H1 (cell line): ENCODE results near the gene CASK. TPM values are rescaled to one million over a fixed set of nuclear protein-coding genes. Genes with fewer than 3 reads are reported as not detected.

Experiments used
- CTCF ChIA-PET: fragments of 300-600 bp; sonication (Branson Sonifier 250); formaldehyde crosslinking; loops from one replicate; lab custom pipeline; 2021; ENCODE audit not compliant: partially characterized antibody; lab: Charles Lee
- POLR2A ChIA-PET: fragments of 300-600 bp; sonication (Branson Sonifier 250); formaldehyde crosslinking; loops from one replicate; lab custom pipeline; 2021; ENCODE audit warnings: inconsistent platforms; ENCODE audit not compliant: partially characterized antibody; lab: Charles Lee
- DNase-seq, 2 experiments: peaks; one replicate each; pipeline versions ENCODE4 v3.0.0 to v3.0.0-alpha.2; 2010 to 2022; ENCODE audit warnings: low spot score in 2 of 2, low read depth in 1 of 2, mixed read lengths in 1 of 2
- FAIRE-seq: peaks from 2 replicates; lab custom pipeline; 2011; peaks lifted over from hg19 to GRCh38; lab: Jason Lieb, UNC
- H2AFZ ChIP-seq: 2 replicates; pipeline ENCODE4 v1.8.1; 2012; ENCODE audit warnings: low read length, inconsistent platforms
- H2AK5ac ChIP-seq: 2 replicates; pipeline ENCODE4 v1.6.1; 2013; ENCODE audit warnings: low read depth, low read length
- H2BK120ac ChIP-seq: replicated peaks from 2 replicates; pipeline ENCODE3; 2013; ENCODE audit warnings: low read depth, low read length, inconsistent platforms
- H2BK12ac ChIP-seq: 2 replicates; pipeline ENCODE4 v1.6.1; 2013; ENCODE audit warnings: low read depth, low read length
- H2BK15ac ChIP-seq: 2 replicates; pipeline ENCODE4 v1.6.1; 2013; ENCODE audit warnings: low read length
- H2BK20ac ChIP-seq: 2 replicates; pipeline ENCODE4 v1.6.1; 2013; ENCODE audit warnings: low read length
- H2BK5ac ChIP-seq: 2 replicates; pipeline ENCODE4 v1.6.1; 2013; ENCODE audit warnings: low read depth, low read length
- H3K14ac ChIP-seq: 2 replicates; pipeline ENCODE4 v1.6.1; 2013; ENCODE audit warnings: inconsistent platforms; ENCODE audit not compliant: insufficient read length
- H3K18ac ChIP-seq: 2 replicates; pipeline ENCODE4 v1.6.1; 2013; ENCODE audit warnings: low read length; ENCODE audit errors: extremely low read depth
- H3K23ac ChIP-seq: 2 replicates; pipeline ENCODE4 v1.6.1; 2013; ENCODE audit warnings: inconsistent platforms; ENCODE audit not compliant: insufficient read length
- H3K23me2 ChIP-seq: 2 replicates; pipeline ENCODE4 v1.6.1; 2013; ENCODE audit warnings: low read depth, low read length
- H3K27ac ChIP-seq: 2 replicates; pipeline ENCODE4 v1.6.1; 2011; ENCODE audit warnings: low read depth, low read length, inconsistent platforms
- H3K27me3 ChIP-seq, 4 experiments: replicated peaks in 1 of 4; 1 replicate in 1 of 4; 2 replicates in 3 of 4; pipeline versions ENCODE4 v1.6.1 to v1.8.1; 2011 to 2013; ENCODE audit warnings: low read length in 3 of 4, mild to moderate bottlenecking in 3 of 4, inconsistent platforms in 2 of 4, mixed read lengths in 2 of 4, moderate library complexity in 1 of 4; ENCODE audit not compliant: control insufficient read depth in 3 of 4, insufficient read depth in 3 of 4; ENCODE audit errors: extremely low read depth in 1 of 4
- H3K36me3 ChIP-seq, 4 experiments: 2 replicates each; pipeline versions ENCODE4 v1.6.1 to v1.8.1; 2011 to 2013; ENCODE audit warnings: mild to moderate bottlenecking in 4 of 4, low read length in 3 of 4, moderate library complexity in 2 of 4, control low read depth in 1 of 4, inconsistent platforms in 1 of 4; ENCODE audit not compliant: insufficient read depth in 4 of 4, control insufficient read depth in 2 of 4
- H3K4ac ChIP-seq: replicated peaks from 2 replicates; pipeline ENCODE3; 2013; ENCODE audit warnings: low read length, low read depth, mixed read lengths, inconsistent platforms; ENCODE audit not compliant: insufficient read length
- H3K4me1 ChIP-seq, 4 experiments: replicated peaks in 1 of 4; 1 replicate in 1 of 4; 2 replicates in 3 of 4; pipeline versions ENCODE4 v1.6.1 to v1.8.1; 2011 to 2013; ENCODE audit warnings: low read length in 3 of 4, inconsistent platforms in 2 of 4, mixed read lengths in 1 of 4; ENCODE audit not compliant: insufficient read depth in 4 of 4, control insufficient read depth in 3 of 4
- H3K4me2 ChIP-seq, 2 experiments: 2 replicates each; pipeline versions ENCODE4 v1.6.1 to v1.8.1; 2011 to 2013; ENCODE audit warnings: low read depth in 2 of 2, low read length in 2 of 2, control low read depth in 1 of 2, inconsistent platforms in 1 of 2, mild to moderate bottlenecking in 1 of 2; ENCODE audit not compliant: insufficient read depth in 1 of 2
- H3K4me3 ChIP-seq, 4 experiments: fragments of 200-600, 300-600 bp in 1 of 4; sonication (generic), shearing (Covaris generic), sonication (Bioruptor Twin) in 1 of 4; 2 replicates each; pipeline versions ENCODE4 v1.5.1 to v1.8.1; 2011 to 2016; ENCODE audit warnings: low read length in 4 of 4, low read depth in 3 of 4, control low read depth in 2 of 4, inconsistent platforms in 2 of 4, mild to moderate bottlenecking in 2 of 4, mixed read lengths in 1 of 4, moderate library complexity in 1 of 4; ENCODE audit not compliant: insufficient read depth in 2 of 4; ENCODE audit errors: extremely low read depth in 1 of 4
- H3K56ac ChIP-seq: replicated peaks from 2 replicates; pipeline ENCODE3; 2013; ENCODE audit warnings: low read depth, mild to moderate bottlenecking, mixed read lengths, low read length, inconsistent platforms; ENCODE audit not compliant: insufficient read length
- H3K79me1 ChIP-seq: 2 replicates; pipeline ENCODE4 v1.6.1; 2013; ENCODE audit warnings: low read depth, low read length, control low read depth
- H3K79me2 ChIP-seq, 2 experiments: 2 replicates each; pipeline versions ENCODE4 v1.6.1 to v1.8.1; 2012 to 2013; ENCODE audit warnings: low read length in 2 of 2, mild to moderate bottlenecking in 2 of 2, inconsistent platforms in 1 of 2; ENCODE audit not compliant: insufficient read depth in 2 of 2, control insufficient read depth in 1 of 2
- H3K9ac ChIP-seq, 4 experiments: replicated peaks in 1 of 4; 1 replicate in 1 of 4; 2 replicates in 3 of 4; pipeline versions ENCODE4 v1.6.1 to v1.8.1; 2011 to 2013; ENCODE audit warnings: low read depth in 3 of 4, low read length in 3 of 4, control low read depth in 2 of 4, mild to moderate bottlenecking in 2 of 4, moderate library complexity in 2 of 4, inconsistent platforms in 1 of 4; ENCODE audit errors: extremely low read depth in 1 of 4
- H3K9me3 ChIP-seq, 2 experiments: 2 replicates each; pipeline versions ENCODE4 v1.6.1 to v1.8.1; 2012 to 2013; ENCODE audit warnings: mild to moderate bottlenecking in 2 of 2, moderate library complexity in 2 of 2, control low read depth in 1 of 2, inconsistent platforms in 1 of 2, low read depth in 1 of 2, low read length in 1 of 2, mixed read lengths in 1 of 2; ENCODE audit not compliant: insufficient read depth in 2 of 2
- H4K20me1 ChIP-seq, 2 experiments: replicated peaks in 1 of 2; 2 replicates each; pipeline versions ENCODE3 to v1.8.1; 2011 to 2013; ENCODE audit warnings: inconsistent platforms in 2 of 2, low read length in 2 of 2, mild to moderate bottlenecking in 1 of 2; ENCODE audit not compliant: insufficient read depth in 2 of 2, control insufficient read depth in 1 of 2
- H4K5ac ChIP-seq: 2 replicates; pipeline ENCODE4 v1.6.1; 2013; ENCODE audit warnings: low read length, low read depth, mixed read lengths, inconsistent platforms; ENCODE audit not compliant: insufficient read length
- H4K8ac ChIP-seq: 2 replicates; pipeline ENCODE4 v1.8.0; 2013; ENCODE audit warnings: mild to moderate bottlenecking, moderate library complexity, low read length, inconsistent platforms; ENCODE audit not compliant: insufficient read depth; ENCODE audit errors: extremely low read depth
- H4K91ac ChIP-seq: replicated peaks from 2 replicates; pipeline ENCODE3; 2013; ENCODE audit warnings: low read length, mixed read lengths, inconsistent platforms; ENCODE audit not compliant: insufficient read length
- BCL11A ChIP-seq, 2 experiments: IDR thresholded peaks; one replicate each; pipeline ENCODE4 v1.6.1; 2011; ENCODE audit warnings: low read depth in 2 of 2, low read length in 2 of 2, mild to moderate bottlenecking in 2 of 2
- HDAC2 ChIP-seq, 2 experiments: fragments of 300-600 bp in 1 of 2; sonication (generic) in 1 of 2; IDR thresholded peaks; 2 replicates each; pipeline ENCODE4 v1.6.1; 2011 to 2012; ENCODE audit warnings: low read depth in 2 of 2, low read length in 2 of 2, mild to moderate bottlenecking in 2 of 2, moderate library complexity in 2 of 2, borderline replicate concordance in 1 of 2, inconsistent platforms in 1 of 2
- POLR2A ChIP-seq, 2 experiments: IDR thresholded peaks; 1 replicate in 1 of 2; 2 replicates in 1 of 2; pipeline ENCODE4 v1.6.1; 2011; ENCODE audit warnings: low read depth in 2 of 2, low read length in 2 of 2, mild to moderate bottlenecking in 2 of 2; ENCODE audit errors: control extremely low read depth in 1 of 2
- RAD21 ChIP-seq, 2 experiments: IDR thresholded peaks in 1 of 2; conservative IDR thresholded peaks in 1 of 2; 2 replicates each; pipeline ENCODE4 v1.6.1; 2011; ENCODE audit warnings: low read depth in 2 of 2, low read length in 2 of 2, improper control_type of control experiment in 1 of 2, inconsistent platforms in 1 of 2, mild to moderate bottlenecking in 1 of 2, moderate library complexity in 1 of 2
- RXRA ChIP-seq: IDR thresholded peaks from 2 replicates; pipeline ENCODE4 v1.6.1; 2011; ENCODE audit warnings: low read depth, mild to moderate bottlenecking, low read length, moderate library complexity; ENCODE audit not compliant: insufficient read depth
- SP4 ChIP-seq: IDR thresholded peaks from 2 replicates; pipeline ENCODE4 v1.6.1; 2012; ENCODE audit warnings: low read length, inconsistent platforms
- SRF ChIP-seq: IDR thresholded peaks from 2 replicates; pipeline ENCODE4 v1.6.1; 2011; ENCODE audit warnings: mild to moderate bottlenecking, low read depth, low read length, moderate library complexity
- WGBS, 2 experiments: shearing (Covaris generic) in 1 of 2; methylation state at CpG; one replicate each; pipeline versions ENCODE4 v1.1.6 to v1.1.7; 2013 to 2015; ENCODE audit warnings: low lambda C conversion rate in 2 of 2, mixed read lengths in 2 of 2, inconsistent platforms in 1 of 2, low coverage in 1 of 2, missing lambda C conversion rate in 1 of 2; ENCODE audit not compliant: insufficient replicate concordance in 2 of 2, insufficient coverage in 1 of 2, insufficient read length in 1 of 2; ENCODE audit errors: extremely low coverage in 1 of 2, missing lambda C conversion rate in 1 of 2; 5-methylcytosine and 5-hydroxymethylcytosine counted together
- polyA plus RNA-seq, 7 experiments: library from polyadenylated mRNA; depleted of rRNA in 3 of 7; stranded (reverse) in 5 of 7; unstranded in 2 of 7; fragments of >200 nt in 5 of 7; fragments of 200-250 nt in 2 of 7; gene quantifications; 1 replicate in 5 of 7; 2 replicates in 1 of 7; 4 replicates in 1 of 7; pipeline versions ENCODE4 v1.2.1 to v1.2.3, GENCODE V29; 2011 to 2013; ENCODE audit warnings: missing spikeins in 2 of 7, mixed read lengths in 2 of 7
- total RNA-seq: library from RNA; stranded (reverse); fragmentation: NEBNext Ultra II Directional; extraction: Animal tissue kit (Norgen Biotek cat#: 25700); gene quantifications from 2 replicates; pipeline ENCODE4 v1.2.1, GENCODE V29; 2021

The CASK gene
- total and polyA plus RNA-seq, 2 of the 8 experiments (the other 6 are each of a cell fraction or from before 2014, with no cell fraction given) = 21.6 to 55.1 TPM

- no peak overlapping the region for H2BK12ac ChIP-seq
- H3K79me1 ChIP-seq = no peaks in the 10 kb centered on the region
- no peak overlapping the region for H4K8ac ChIP-seq
- H3K27ac ChIP-seq = no peak overlapping the region
- WGBS, 2 experiments = 100% methylated on average over 1 of the region's 4 CpGs; no CpG with 5 or more reads in 1 of the 2 experiments
- no peak overlapping the region for H2BK15ac ChIP-seq
- no peak overlapping the region for H3K23ac ChIP-seq
- H3K14ac ChIP-seq = no peak overlapping the region
- no peak for TF ChIP-seq RAD21 (IDR thresholded peaks at IDR 0.05 in 1 of 2, conservative IDR thresholded peaks at IDR 0.05 in 1 of 2; ENCODE audit: low read depth in 2 of 2, low read length in 2 of 2)
- TF ChIP-seq HDAC2 (IDR thresholded peaks at IDR 0.05; ENCODE audit: borderline replicate concordance in 1 of 2, low read depth in 2 of 2, low read length in 2 of 2) = no peak
- no peak for TF ChIP-seq RXRA
- TF ChIP-seq SP4 = no peak
- no peak for TF ChIP-seq BCL11A (IDR thresholded peaks at IDR 0.05; ENCODE audit: low read depth in 2 of 2, low read length in 2 of 2)
- no peak for TF ChIP-seq POLR2A (IDR thresholded peaks at IDR 0.05; ENCODE audit: control extremely low read depth in 1 of 2, low read depth in 2 of 2, low read length in 2 of 2)
- no peak for TF ChIP-seq SRF
- H4K5ac ChIP-seq = no peak overlapping the region
- no peaks in the 10 kb centered on the region for H3K9me3 ChIP-seq
- no peaks in the 10 kb centered on the region for H4K20me1 ChIP-seq
- no peaks in the 10 kb centered on the region for H3K27me3 ChIP-seq
- no peak overlapping the region for H2AK5ac ChIP-seq
- H2BK20ac ChIP-seq = no peak overlapping the region
- no peak overlapping the region for H3K4me2 ChIP-seq
- no peaks in the 10 kb centered on the region for H3K23me2 ChIP-seq
- no peak overlapping the region for H2AFZ ChIP-seq
- no peak for FAIRE-seq
- ChIA-PET CTCF (no interaction called here), POLR2A (no interaction called here)
- DNase-seq = no peak
- no peak overlapping the region for H3K4me3 ChIP-seq
- no peak overlapping the region for H3K9ac ChIP-seq
- H3K36me3 ChIP-seq = peaks cover 0 to 8% (median 4%) of the 10 kb centered on the region in 4 experiments; a peak in 5 of 8 replicates
- H3K4me1 ChIP-seq = no peaks in the 10 kb centered on the region
- no peak overlapping the region for H3K56ac ChIP-seq
- H2BK5ac ChIP-seq = no peak overlapping the region
- no peak overlapping the region for H4K91ac ChIP-seq
- no peak overlapping the region for H3K4ac ChIP-seq
- H3K18ac ChIP-seq = no peak overlapping the region
- no peak overlapping the region for H2BK120ac ChIP-seq
- no peaks in the 10 kb centered on the region for H3K79me2 ChIP-seq
Measured at GRCh38 chrX:41655631-41656030, 267.7 kb downstream of the CASK start.
